Prostate gland (tissue), 2 donors: ENCODE data around the gene FRMD5. TPM values are rescaled to one million over a fixed set of nuclear protein-coding genes. Genes with fewer than 3 reads are reported as not detected.

ENCODE experiments used
- DNase-seq: peaks from one replicate; pipeline ENCODE4 v3.0.0-alpha.2; 2019; ENCODE audit warnings: low spot score
- H3K27ac ChIP-seq, 2 donors: fragments of 200-600 bp; sonication (generic); 2 replicates each; pipeline ENCODE4 v1.5.1; 2017 to 2019
- H3K27me3 ChIP-seq: fragments of 200-600 bp; sonication (generic); replicated peaks from 2 replicates; pipeline ENCODE4 v1.5.1; 2019; ENCODE audit not compliant: insufficient read depth
- H3K36me3 ChIP-seq, 2 donors: fragments of 200-600 bp; sonication (generic); 1 replicate in 1 of 2; 2 replicates in 1 of 2; pipeline versions ENCODE4 v1.5.1 to v1.8.1; 2017 to 2019
- H3K4me1 ChIP-seq: fragments of 200-600 bp; sonication (generic); replicated peaks from 2 replicates; pipeline ENCODE4 v1.5.1; 2019
- H3K4me3 ChIP-seq, 2 donors: fragments of 200-600 bp; sonication (generic); 2 replicates each; pipeline ENCODE4 v1.5.1; 2017 to 2019
- H3K9me3 ChIP-seq: fragments of 200-600 bp; sonication (generic); 2 replicates; pipeline ENCODE4 v1.5.1; 2017
- CTCF ChIP-seq, 4 experiments: fragments of 200-600 bp in 2 of 4; fragments of 450-650 bp in 2 of 4; sonication (generic) in 2 of 4; IDR thresholded peaks; 1 replicate in 3 of 4; 2 replicates in 1 of 4; pipeline ENCODE4 v1.5.1; 2016 to 2019; ENCODE audit warnings: antibody characterized with exemption in 4 of 4, mild to moderate bottlenecking in 2 of 4, moderate library complexity in 2 of 4
- POLR2A ChIP-seq: fragments of 450-650 bp; IDR thresholded peaks from one replicate; pipeline ENCODE4 v1.6.1; 2016; ENCODE audit warnings: antibody characterized with exemption, mild to moderate bottlenecking
- POLR2AphosphoS5 ChIP-seq: sonication (generic); formaldehyde crosslinking; IDR thresholded peaks from one replicate; pipeline ENCODE4 v1.6.1; 2017; ENCODE audit warnings: antibody characterized with exemption
- WGBS: methylation state at CpG from one replicate; pipeline ENCODE4 v1.1.5; 2018; 5-methylcytosine and 5-hydroxymethylcytosine counted together
- intact Hi-C: fragments of 100-400 bp; cut with DNase I; formaldehyde crosslinking; loops from one replicate; pipeline ENCODE4 v1.14.2; 2022
- total RNA-seq, 2 donors: library from RNA; depleted of rRNA; stranded (reverse); fragments of >200 nt; gene quantifications; one replicate each; pipeline ENCODE4 v1.1.0, GENCODE V29; 2016

FRMD5 gene
- total RNA-seq, 2 donors from 2014 or later, result 0.36 to 8.1 TPM

GRCh38 chr15:44157679-44158078 lies 37.4 kb downstream of the FRMD5 start:
- H3K27ac ChIP-seq, result no peak overlapping the region
- intact Hi-C loops, result no loop called here
- H3K4me3 ChIP-seq, result no peak overlapping the region
- no peak for DNase-seq
- WGBS, result 33% methylated on average over 1 of the region's 1 CpG
- no peaks in the 10 kb centered on the region for H3K27me3 ChIP-seq
- no peaks in the 10 kb centered on the region for H3K9me3 ChIP-seq
- no peaks in the 10 kb centered on the region for H3K36me3 ChIP-seq
- TF ChIP-seq POLR2A, result no peak
- peak; percentile 55 for TF ChIP-seq POLR2AphosphoS5
- TF ChIP-seq CTCF (IDR thresholded peaks at IDR 0.05), result no peak
- H3K4me1 ChIP-seq, result no peaks in the 10 kb centered on the region

GRCh38 chr15:44153352-44153751 lies 41.7 kb downstream of the FRMD5 start:
- no peak for DNase-seq
- 92% methylated on average over 4 of the region's 4 CpGs for WGBS
- Histone ChIP-seq H3K4me3 (no peak overlapping the region), H3K36me3 (no peaks in the 10 kb centered on the region), H3K27ac (no peak overlapping the region), H3K9me3 (no peaks in the 10 kb centered on the region), H3K4me1 (no peaks in the 10 kb centered on the region), H3K27me3 (no peaks in the 10 kb centered on the region)
- intact Hi-C loops, result no loop called here
- TF ChIP-seq POLR2AphosphoS5, result no peak
- TF ChIP-seq POLR2A, result no peak

GRCh38 chr15:44149224-44149623 lies 45.8 kb downstream of the FRMD5 start:
- TF ChIP-seq POLR2A, result no peak
- TF ChIP-seq CTCF (IDR thresholded peaks at IDR 0.05), result no peak
- no peak for TF ChIP-seq POLR2AphosphoS5
- no peaks in the 10 kb centered on the region for H3K27me3 ChIP-seq
- WGBS, result 94% methylated on average over 1 of the region's 1 CpG
- intact Hi-C loops, result no loop called here
- no peak for DNase-seq
- no peak overlapping the region for H3K4me3 ChIP-seq
- H3K36me3 ChIP-seq, result no peaks in the 10 kb centered on the region
- no peaks in the 10 kb centered on the region for H3K4me1 ChIP-seq
- H3K27ac ChIP-seq, result no peak overlapping the region
- H3K9me3 ChIP-seq, result no peaks in the 10 kb centered on the region

- Histone ChIP-seq H3K4me3 (no peak overlapping the region), H3K27me3 (no peaks in the 10 kb centered on the region), H3K27ac (no peak overlapping the region), H3K36me3 (no peaks in the 10 kb centered on the region), H3K9me3 (no peaks in the 10 kb centered on the region), H3K4me1 (no peaks in the 10 kb centered on the region)
- WGBS, result 48% methylated on average over 2 of the region's 2 CpGs
- intact Hi-C loops, result no loop called here
- DNase-seq, result no peak
- TF ChIP-seq POLR2A (no peak), CTCF (IDR thresholded peaks at IDR 0.05) (no peak), POLR2AphosphoS5 (no peak)
Measured at GRCh38 chr15:44148580-44148979, 46.5 kb downstream of the FRMD5 start.

GRCh38 chr15:44147636-44148035 lies 47.4 kb downstream of the FRMD5 start:
- no peak for DNase-seq
- TF ChIP-seq POLR2A (no peak), POLR2AphosphoS5 (no peak)
- no peaks in the 10 kb centered on the region for H3K36me3 ChIP-seq
- no peaks in the 10 kb centered on the region for H3K9me3 ChIP-seq
- intact Hi-C loops, result no loop called here
- no peaks in the 10 kb centered on the region for H3K27me3 ChIP-seq
- no peak overlapping the region for H3K27ac ChIP-seq
- H3K4me3 ChIP-seq, result no peak overlapping the region
- no peaks in the 10 kb centered on the region for H3K4me1 ChIP-seq

GRCh38 chr15:44145495-44145894 lies 49.6 kb downstream of the FRMD5 start:
- no peaks in the 10 kb centered on the region for H3K4me1 ChIP-seq
- 72% methylated on average over 3 of the region's 3 CpGs for WGBS
- no peak overlapping the region for H3K27ac ChIP-seq
- DNase-seq, result no peak
- H3K4me3 ChIP-seq, result no peak overlapping the region
- H3K9me3 ChIP-seq, result no peaks in the 10 kb centered on the region
- no peaks in the 10 kb centered on the region for H3K27me3 ChIP-seq
- intact Hi-C loops, result no loop called here
- TF ChIP-seq POLR2AphosphoS5, result no peak
- TF ChIP-seq POLR2A, result no peak
- no peak for TF ChIP-seq CTCF (IDR thresholded peaks at IDR 0.05)
- no peaks in the 10 kb centered on the region for H3K36me3 ChIP-seq
